ENCODE data around the gene PAF1. TPM values are rescaled to one million over a fixed set of nuclear protein-coding genes. Genes with fewer than 3 reads are reported as not detected.

Gene PAF1
- total and polyA plus RNA-seq, 4 donors, result 13.7 to 29.4 (median 18.9) TPM

DNA sequence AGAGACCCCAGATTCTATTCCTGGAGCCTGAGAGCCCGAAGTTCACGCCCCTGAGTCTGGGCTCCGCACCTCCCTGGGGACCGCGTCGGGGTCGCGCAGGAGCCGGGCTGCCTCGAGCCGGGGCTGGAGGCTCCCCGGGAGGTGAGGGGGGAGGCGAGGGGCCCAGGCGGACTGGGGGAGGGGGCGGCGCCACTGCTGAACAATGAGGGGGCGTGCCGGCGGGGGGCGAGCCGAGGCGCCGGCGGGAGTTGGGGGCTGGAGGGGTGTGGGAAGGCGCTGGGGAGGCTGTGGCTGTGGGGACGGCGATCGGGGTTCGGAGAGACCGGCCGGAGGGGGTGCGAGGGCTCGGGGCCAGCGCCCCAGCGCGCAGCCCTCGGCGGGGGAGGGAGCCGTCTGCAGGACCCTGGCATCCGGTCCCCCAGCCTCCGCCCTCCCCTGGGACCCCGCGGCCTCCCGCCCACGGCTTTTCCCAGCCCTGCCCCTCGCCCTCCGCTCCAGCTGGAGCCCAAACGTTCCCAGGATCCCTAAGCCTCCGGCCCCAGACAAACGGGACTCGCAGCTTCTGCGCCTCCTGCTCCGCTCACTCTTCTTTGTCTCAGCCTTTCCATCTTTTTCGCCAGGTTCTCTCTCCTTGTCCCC, 22.5 kb upstream of the PAF1 start:
- Histone ChIP-seq H3K27ac (ENCODE audit: low read depth in 1 of 2, low read length in 2 of 2) (peak overlapping the region; percentile 55 to 89), H3K4me3 (ENCODE audit: low read depth in 1 of 3, low read length in 3 of 3) (peak overlapping the region; percentile 15 to 67 (median 64)), H3K9me3 (ENCODE audit: control insufficient read depth in 4 of 4, low read length in 3 of 4) (no peaks in the 10 kb centered on the region), H3K36me3 (ENCODE audit: control insufficient read depth in 4 of 4, insufficient read depth in 3 of 4, low read depth in 1 of 4, low read length in 3 of 4) (peaks cover 0 to under 1% (median 0%) of the 10 kb centered on the region in 4 donors), H3K9ac (ENCODE audit: low read depth in 1 of 2, low read length in 2 of 2) (peak overlapping the region; percentile 26 to 64), H3K4me1 (ENCODE audit: control insufficient read depth in 4 of 4, insufficient read depth in 4 of 4, low read length in 3 of 4) (peaks cover 5 to 32% (median 11%) of the 10 kb centered on the region in 4 donors), H3K27me3 (ENCODE audit: control insufficient read depth in 4 of 4, insufficient read depth in 4 of 4, low read length in 3 of 4) (no peaks in the 10 kb centered on the region)
- TF ChIP-seq RXRA (IDR thresholded peaks at IDR 0.05) (no peak), NR2F2 (IDR thresholded peaks at IDR 0.05) (no peak), FOXA1 (IDR thresholded peaks at IDR 0.05) (no peak), SP1 (IDR thresholded peaks at IDR 0.05) (no peak), TAF1 (conservative IDR thresholded peaks at IDR 0.05) (no peak), GABPA (IDR thresholded peaks at IDR 0.05 in 1 of 2, conservative IDR thresholded peaks at IDR 0.05 in 1 of 2) (no peak), YY1 (IDR thresholded peaks at IDR 0.05) (no peak), RAD21 (IDR thresholded peaks at IDR 0.05) (no peak)
- TF ChIP-seq, protein P1, sequence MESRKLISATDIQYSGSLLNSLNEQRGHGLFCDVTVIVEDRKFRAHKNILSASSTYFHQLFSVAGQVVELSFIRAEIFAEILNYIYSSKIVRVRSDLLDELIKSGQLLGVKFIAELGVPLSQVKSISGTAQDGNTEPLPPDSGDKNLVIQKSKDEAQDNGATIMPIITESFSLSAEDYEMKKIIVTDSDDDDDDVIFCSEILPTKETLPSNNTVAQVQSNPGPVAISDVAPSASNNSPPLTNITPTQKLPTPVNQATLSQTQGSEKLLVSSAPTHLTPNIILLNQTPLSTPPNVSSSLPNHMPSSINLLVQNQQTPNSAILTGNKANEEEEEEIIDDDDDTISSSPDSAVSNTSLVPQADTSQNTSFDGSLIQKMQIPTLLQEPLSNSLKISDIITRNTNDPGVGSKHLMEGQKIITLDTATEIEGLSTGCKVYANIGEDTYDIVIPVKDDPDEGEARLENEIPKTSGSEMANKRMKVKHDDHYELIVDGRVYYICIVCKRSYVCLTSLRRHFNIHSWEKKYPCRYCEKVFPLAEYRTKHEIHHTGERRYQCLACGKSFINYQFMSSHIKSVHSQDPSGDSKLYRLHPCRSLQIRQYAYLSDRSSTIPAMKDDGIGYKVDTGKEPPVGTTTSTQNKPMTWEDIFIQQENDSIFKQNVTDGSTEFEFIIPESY (IDR thresholded peaks at IDR 0.05), result no peak
- TF ChIP-seq, protein P2, sequence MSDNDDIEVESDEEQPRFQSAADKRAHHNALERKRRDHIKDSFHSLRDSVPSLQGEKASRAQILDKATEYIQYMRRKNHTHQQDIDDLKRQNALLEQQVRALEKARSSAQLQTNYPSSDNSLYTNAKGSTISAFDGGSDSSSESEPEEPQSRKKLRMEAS (IDR thresholded peaks at IDR 0.05), result no peak
- DNase-seq (ENCODE audit: low spot score), result no peak
- 16% methylated on average over 54 of the region's 54 CpGs for WGBS

DNA sequence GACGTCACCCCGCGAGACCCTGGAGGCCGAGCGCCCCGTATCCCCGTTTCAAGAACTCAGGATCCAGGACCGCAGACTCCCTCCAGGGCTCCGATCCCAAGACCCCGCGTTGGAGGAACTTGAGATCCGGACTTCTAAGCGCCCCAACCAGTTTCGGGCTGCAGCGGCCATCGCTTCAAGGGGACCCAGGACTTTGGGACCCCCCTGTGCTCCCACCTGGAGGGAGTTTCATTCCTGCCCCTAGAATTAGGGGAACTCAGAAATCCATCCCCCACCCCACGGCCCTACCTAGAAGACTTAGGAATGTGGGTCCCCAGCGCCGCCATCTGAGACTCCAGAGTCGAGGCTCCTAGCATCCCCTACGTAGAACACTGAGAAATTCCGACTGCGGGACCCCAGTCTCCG, 22.0 kb upstream of the PAF1 start:
- DNase-seq (ENCODE audit: low spot score), result no peak
- Histone ChIP-seq H3K27me3 (ENCODE audit: control insufficient read depth in 4 of 4, insufficient read depth in 4 of 4, low read length in 3 of 4) (no peaks in the 10 kb centered on the region), H3K9ac (ENCODE audit: low read depth in 1 of 2, low read length in 2 of 2) (peak overlapping the region; percentile 26 to 64), H3K4me3 (ENCODE audit: low read depth in 1 of 3, low read length in 3 of 3) (peak overlapping the region; percentile 15 to 67 (median 64)), H3K27ac (ENCODE audit: low read depth in 1 of 2, low read length in 2 of 2) (peak overlapping the region; percentile 55 to 89), H3K4me1 (ENCODE audit: control insufficient read depth in 4 of 4, insufficient read depth in 4 of 4, low read length in 3 of 4) (peaks cover 5 to 32% (median 11%) of the 10 kb centered on the region in 4 donors), H3K9me3 (ENCODE audit: control insufficient read depth in 4 of 4, low read length in 3 of 4) (no peaks in the 10 kb centered on the region), H3K36me3 (ENCODE audit: control insufficient read depth in 4 of 4, insufficient read depth in 3 of 4, low read depth in 1 of 4, low read length in 3 of 4) (peaks cover 0 to 6% (median 0%) of the 10 kb centered on the region in 4 donors)
- 2% methylated on average over 24 of the region's 24 CpGs for WGBS
- TF ChIP-seq HNF4G (IDR thresholded peaks at IDR 0.05) (no peak), JUND (IDR thresholded peaks at IDR 0.05) (no peak), RAD21 (IDR thresholded peaks at IDR 0.05) (no peak), SP1 (IDR thresholded peaks at IDR 0.05) (no peak), HNF4A (conservative IDR thresholded peaks at IDR 0.05) (no peak), FOXA1 (IDR thresholded peaks at IDR 0.05) (no peak), NR2F2 (IDR thresholded peaks at IDR 0.05) (no peak), EGR1 (IDR thresholded peaks at IDR 0.05; ENCODE audit: low read depth in 2 of 2) (no peak), GABPA (IDR thresholded peaks at IDR 0.05 in 1 of 2, conservative IDR thresholded peaks at IDR 0.05 in 1 of 2) (no peak), RXRA (IDR thresholded peaks at IDR 0.05) (no peak), YY1 (IDR thresholded peaks at IDR 0.05) (no peak)
- TF ChIP-seq, protein P2 (IDR thresholded peaks at IDR 0.05), result no peak
- TF ChIP-seq, protein P1 (IDR thresholded peaks at IDR 0.05), result no peak
- TF ChIP-seq, protein P3, sequence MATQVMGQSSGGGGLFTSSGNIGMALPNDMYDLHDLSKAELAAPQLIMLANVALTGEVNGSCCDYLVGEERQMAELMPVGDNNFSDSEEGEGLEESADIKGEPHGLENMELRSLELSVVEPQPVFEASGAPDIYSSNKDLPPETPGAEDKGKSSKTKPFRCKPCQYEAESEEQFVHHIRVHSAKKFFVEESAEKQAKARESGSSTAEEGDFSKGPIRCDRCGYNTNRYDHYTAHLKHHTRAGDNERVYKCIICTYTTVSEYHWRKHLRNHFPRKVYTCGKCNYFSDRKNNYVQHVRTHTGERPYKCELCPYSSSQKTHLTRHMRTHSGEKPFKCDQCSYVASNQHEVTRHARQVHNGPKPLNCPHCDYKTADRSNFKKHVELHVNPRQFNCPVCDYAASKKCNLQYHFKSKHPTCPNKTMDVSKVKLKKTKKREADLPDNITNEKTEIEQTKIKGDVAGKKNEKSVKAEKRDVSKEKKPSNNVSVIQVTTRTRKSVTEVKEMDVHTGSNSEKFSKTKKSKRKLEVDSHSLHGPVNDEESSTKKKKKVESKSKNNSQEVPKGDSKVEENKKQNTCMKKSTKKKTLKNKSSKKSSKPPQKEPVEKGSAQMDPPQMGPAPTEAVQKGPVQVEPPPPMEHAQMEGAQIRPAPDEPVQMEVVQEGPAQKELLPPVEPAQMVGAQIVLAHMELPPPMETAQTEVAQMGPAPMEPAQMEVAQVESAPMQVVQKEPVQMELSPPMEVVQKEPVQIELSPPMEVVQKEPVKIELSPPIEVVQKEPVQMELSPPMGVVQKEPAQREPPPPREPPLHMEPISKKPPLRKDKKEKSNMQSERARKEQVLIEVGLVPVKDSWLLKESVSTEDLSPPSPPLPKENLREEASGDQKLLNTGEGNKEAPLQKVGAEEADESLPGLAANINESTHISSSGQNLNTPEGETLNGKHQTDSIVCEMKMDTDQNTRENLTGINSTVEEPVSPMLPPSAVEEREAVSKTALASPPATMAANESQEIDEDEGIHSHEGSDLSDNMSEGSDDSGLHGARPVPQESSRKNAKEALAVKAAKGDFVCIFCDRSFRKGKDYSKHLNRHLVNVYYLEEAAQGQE (IDR thresholded peaks at IDR 0.05), result no peak
- TF ChIP-seq, protein P4, sequence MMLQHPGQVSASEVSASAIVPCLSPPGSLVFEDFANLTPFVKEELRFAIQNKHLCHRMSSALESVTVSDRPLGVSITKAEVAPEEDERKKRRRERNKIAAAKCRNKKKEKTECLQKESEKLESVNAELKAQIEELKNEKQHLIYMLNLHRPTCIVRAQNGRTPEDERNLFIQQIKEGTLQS (IDR thresholded peaks at IDR 0.05), result no peak
- TF ChIP-seq, protein P5, sequence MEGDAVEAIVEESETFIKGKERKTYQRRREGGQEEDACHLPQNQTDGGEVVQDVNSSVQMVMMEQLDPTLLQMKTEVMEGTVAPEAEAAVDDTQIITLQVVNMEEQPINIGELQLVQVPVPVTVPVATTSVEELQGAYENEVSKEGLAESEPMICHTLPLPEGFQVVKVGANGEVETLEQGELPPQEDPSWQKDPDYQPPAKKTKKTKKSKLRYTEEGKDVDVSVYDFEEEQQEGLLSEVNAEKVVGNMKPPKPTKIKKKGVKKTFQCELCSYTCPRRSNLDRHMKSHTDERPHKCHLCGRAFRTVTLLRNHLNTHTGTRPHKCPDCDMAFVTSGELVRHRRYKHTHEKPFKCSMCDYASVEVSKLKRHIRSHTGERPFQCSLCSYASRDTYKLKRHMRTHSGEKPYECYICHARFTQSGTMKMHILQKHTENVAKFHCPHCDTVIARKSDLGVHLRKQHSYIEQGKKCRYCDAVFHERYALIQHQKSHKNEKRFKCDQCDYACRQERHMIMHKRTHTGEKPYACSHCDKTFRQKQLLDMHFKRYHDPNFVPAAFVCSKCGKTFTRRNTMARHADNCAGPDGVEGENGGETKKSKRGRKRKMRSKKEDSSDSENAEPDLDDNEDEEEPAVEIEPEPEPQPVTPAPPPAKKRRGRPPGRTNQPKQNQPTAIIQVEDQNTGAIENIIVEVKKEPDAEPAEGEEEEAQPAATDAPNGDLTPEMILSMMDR (IDR thresholded peaks at IDR 0.05; ENCODE audit: low read depth, low read length, missing input control), result no peak

Data from liver (tissue), 9 donors.